ENCODE results near the gene CAMK2B.

CAMK2B gene

DNA sequence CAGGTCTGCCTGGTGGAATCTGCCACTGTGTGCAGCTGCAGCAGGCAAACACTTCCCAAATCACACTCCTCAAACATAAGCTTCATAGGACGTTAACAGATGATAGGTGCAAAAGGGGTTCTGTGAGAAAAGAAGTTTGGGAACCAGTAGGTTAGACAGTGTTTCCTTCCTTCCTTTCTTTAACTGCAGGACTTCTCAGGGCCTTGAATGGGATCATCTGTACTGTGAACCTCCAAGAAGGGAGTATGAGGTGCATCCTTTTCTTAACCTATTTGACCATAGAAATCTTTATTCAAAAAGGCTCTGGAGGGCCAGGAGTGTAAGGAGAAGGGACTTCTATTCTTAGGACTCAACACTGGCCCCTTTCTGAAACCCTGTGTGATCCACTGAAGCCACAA, 33.0 kb downstream of the CAMK2B start:
- TF ChIP-seq, protein P1, sequence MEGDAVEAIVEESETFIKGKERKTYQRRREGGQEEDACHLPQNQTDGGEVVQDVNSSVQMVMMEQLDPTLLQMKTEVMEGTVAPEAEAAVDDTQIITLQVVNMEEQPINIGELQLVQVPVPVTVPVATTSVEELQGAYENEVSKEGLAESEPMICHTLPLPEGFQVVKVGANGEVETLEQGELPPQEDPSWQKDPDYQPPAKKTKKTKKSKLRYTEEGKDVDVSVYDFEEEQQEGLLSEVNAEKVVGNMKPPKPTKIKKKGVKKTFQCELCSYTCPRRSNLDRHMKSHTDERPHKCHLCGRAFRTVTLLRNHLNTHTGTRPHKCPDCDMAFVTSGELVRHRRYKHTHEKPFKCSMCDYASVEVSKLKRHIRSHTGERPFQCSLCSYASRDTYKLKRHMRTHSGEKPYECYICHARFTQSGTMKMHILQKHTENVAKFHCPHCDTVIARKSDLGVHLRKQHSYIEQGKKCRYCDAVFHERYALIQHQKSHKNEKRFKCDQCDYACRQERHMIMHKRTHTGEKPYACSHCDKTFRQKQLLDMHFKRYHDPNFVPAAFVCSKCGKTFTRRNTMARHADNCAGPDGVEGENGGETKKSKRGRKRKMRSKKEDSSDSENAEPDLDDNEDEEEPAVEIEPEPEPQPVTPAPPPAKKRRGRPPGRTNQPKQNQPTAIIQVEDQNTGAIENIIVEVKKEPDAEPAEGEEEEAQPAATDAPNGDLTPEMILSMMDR (IDR thresholded peaks at IDR 0.05; ENCODE audit: low read depth, low read length), result no peak
- Histone ChIP-seq H3K36me3 (no peaks in the 10 kb centered on the region), H3K4me3 (ENCODE audit: low read depth, low read length) (no peak overlapping the region), H3K4me1 (no peaks in the 10 kb centered on the region), H3K27me3 (no peaks in the 10 kb centered on the region), H3K9me3 (no peaks in the 10 kb centered on the region)
- DNase-seq, result no peak

DNA sequence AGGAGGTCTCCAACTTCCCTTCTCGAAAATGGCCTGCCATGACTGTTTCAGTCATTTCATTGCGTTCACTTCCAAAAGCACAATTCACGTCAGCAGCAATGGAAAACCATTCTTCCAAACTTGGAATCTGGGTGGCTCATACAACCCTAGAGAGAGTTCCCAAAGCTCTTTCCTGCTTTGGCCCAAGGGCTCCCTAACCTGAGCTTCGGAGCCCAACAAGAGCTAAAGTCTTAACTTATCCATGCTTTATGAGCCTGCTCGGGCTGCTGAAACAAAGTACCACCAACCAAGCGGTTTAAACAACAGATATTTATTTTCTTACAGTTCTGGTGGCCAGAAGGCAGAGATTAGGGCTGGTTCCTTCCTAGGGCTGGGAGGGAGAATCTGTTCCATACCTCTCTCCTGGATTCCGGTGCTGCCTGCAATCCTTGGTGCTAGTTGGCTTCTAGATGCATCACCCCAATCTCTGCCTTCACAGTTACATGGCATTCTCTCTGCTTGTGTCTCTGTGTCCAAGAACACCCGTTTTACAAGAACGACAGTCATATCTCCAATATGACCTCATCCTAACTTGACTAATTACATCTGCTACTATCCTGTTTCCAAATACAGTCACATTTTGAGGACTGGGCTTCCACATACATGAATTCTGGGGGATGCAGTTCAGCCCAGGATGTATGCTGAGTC, 33.5 kb downstream of the CAMK2B start:
- Histone ChIP-seq H3K9me3 (no peaks in the 10 kb centered on the region), H3K4me3 (ENCODE audit: low read depth, low read length) (no peak overlapping the region), H3K27me3 (no peaks in the 10 kb centered on the region), H3K4me1 (no peaks in the 10 kb centered on the region), H3K36me3 (no peaks in the 10 kb centered on the region)
- TF ChIP-seq, protein P1 (IDR thresholded peaks at IDR 0.05; ENCODE audit: low read depth, low read length), result no peak
- no peak for DNase-seq

DNA sequence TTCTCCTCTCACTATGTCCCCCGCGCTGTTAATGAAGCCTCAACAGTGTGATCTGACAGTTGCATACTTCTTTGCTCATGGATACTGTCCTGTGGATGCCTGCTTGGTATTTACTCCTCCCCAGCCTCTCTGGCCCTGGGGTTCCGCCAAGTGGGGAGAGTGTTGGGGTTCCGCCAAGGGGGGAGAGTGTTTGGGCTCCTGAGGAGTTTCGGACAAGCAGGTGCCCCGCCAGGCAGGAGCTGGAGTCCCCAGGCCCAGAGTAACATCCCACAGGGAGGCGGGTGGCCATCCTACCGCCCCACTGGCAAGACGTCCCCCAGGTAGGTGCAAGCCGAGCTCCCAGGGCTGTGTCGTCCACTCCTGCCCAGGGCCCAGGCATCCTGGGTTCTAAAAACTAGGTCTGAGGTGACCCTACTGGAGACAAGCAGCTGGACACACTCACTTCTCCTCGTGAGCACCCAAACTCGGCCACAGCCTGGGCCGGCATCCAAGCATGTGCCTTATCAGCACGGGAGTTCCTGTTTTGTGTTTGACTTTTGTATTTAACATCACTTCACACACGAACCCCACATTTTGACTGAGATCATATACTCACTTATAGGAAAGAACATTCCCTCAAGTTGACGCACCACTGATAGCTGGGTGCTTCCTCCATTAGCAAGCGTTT, 34.2 kb downstream of the CAMK2B start:
- Histone ChIP-seq H3K27me3 (no peaks in the 10 kb centered on the region), H3K36me3 (no peaks in the 10 kb centered on the region)

DNA sequence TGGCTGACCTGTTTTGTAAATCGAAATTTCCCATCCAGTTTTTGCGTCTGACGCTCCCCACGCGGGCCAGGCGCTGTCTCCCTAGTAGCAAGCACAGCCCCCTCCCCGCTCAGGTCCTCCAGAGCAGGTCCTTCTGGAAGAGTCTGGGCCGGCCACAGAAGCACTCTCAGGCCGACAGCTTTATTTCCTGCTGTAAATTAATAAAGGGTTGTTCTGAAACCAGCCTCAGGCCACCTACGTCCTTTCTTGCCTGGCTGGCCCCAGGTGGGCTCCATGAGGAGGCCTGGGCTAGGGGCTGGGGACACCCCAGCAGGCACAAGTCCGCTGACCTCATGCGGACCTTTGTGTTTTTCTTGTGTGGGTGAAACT, 35.2 kb downstream of the CAMK2B start:
- Histone ChIP-seq H3K4me3 (ENCODE audit: low read depth, low read length) (no peak overlapping the region), H3K4me1 (no peaks in the 10 kb centered on the region), H3K9me3 (no peaks in the 10 kb centered on the region), H3K27me3 (no peaks in the 10 kb centered on the region), H3K36me3 (no peaks in the 10 kb centered on the region)
- DNase-seq, result peak; percentile 11
- TF ChIP-seq, protein P1 (IDR thresholded peaks at IDR 0.05; ENCODE audit: low read depth, low read length), result no peak

More for the DNA sequence above, 34.2 kb downstream of the CAMK2B start:
- TF ChIP-seq, protein P1 (IDR thresholded peaks at IDR 0.05; ENCODE audit: low read depth, low read length), result no peak
- no peaks in the 10 kb centered on the region for H3K9me3 ChIP-seq
- no peak overlapping the region for H3K4me3 ChIP-seq (ENCODE audit: low read depth, low read length)
- peak; percentile 3 for DNase-seq
- no peaks in the 10 kb centered on the region for H3K4me1 ChIP-seq

- H3K4me1 ChIP-seq, result peaks cover 3% of the 10 kb centered on the region; the same call in 1 of the 2 replicates
- H3K36me3 ChIP-seq, result no peaks in the 10 kb centered on the region
- no peaks in the 10 kb centered on the region for H3K9me3 ChIP-seq
- no peak overlapping the region for H3K4me3 ChIP-seq (ENCODE audit: low read depth, low read length)
- TF ChIP-seq, protein P1 (IDR thresholded peaks at IDR 0.05; ENCODE audit: low read depth, low read length), result no peak
- no peaks in the 10 kb centered on the region for H3K27me3 ChIP-seq
- DNase-seq, result peak; percentile 5
Measured at GRCh38 chr7:44289341-44290251, 35.8 kb downstream of the CAMK2B start.
